H9 (cell line): ENCODE data around the gene HOXC13. TPM values are rescaled to one million over a fixed set of nuclear protein-coding genes. Genes with fewer than 3 reads are reported as not detected.

ENCODE experiments used
- DNase-seq: peaks from one replicate; pipeline ENCODE4 v3.0.0-alpha.2; 2017
- H2AFZ ChIP-seq: one replicate; pipeline ENCODE4 v1.6.1; 2013; ENCODE audit warnings: mild to moderate bottlenecking, low read length, control low read depth, moderate library complexity
- H2AK5ac ChIP-seq: 2 replicates; pipeline ENCODE4 v1.6.1; 2013; ENCODE audit warnings: low read length, control low read depth, mixed read lengths; ENCODE audit not compliant: insufficient read length
- H2BK120ac ChIP-seq: one replicate; pipeline ENCODE4 v1.6.1; 2013; ENCODE audit warnings: low read depth, mild to moderate bottlenecking, low read length, control low read depth, inconsistent platforms; ENCODE audit not compliant: poor library complexity, severe bottlenecking
- H2BK12ac ChIP-seq: 2 replicates; pipeline ENCODE4 v1.6.1; 2013; ENCODE audit warnings: low read length, control low read depth, mixed read lengths, low read depth; ENCODE audit not compliant: insufficient read length
- H2BK15ac ChIP-seq: 2 replicates; pipeline ENCODE4 v1.6.1; 2013; ENCODE audit warnings: low read depth, low read length, control low read depth
- H2BK20ac ChIP-seq: one replicate; pipeline ENCODE4 v1.6.1; 2013; ENCODE audit warnings: low read depth, mild to moderate bottlenecking, low read length, control low read depth, inconsistent platforms; ENCODE audit not compliant: poor library complexity, severe bottlenecking
- H2BK5ac ChIP-seq: 2 replicates; pipeline ENCODE4 v1.6.1; 2013; ENCODE audit warnings: low read length, control low read depth, mixed read lengths; ENCODE audit not compliant: insufficient read length
- H3K14ac ChIP-seq: 2 replicates; pipeline ENCODE4 v1.6.1; 2013; ENCODE audit warnings: low read length, control low read depth; ENCODE audit not compliant: insufficient read depth
- H3K18ac ChIP-seq: 2 replicates; pipeline ENCODE4 v1.6.1; 2013; ENCODE audit warnings: low read depth, mild to moderate bottlenecking, mixed read lengths, low read length, control low read depth; ENCODE audit not compliant: insufficient read length
- H3K23ac ChIP-seq: 2 replicates; pipeline ENCODE4 v1.6.1; 2013; ENCODE audit warnings: low read length, control low read depth, mixed read lengths, low read depth; ENCODE audit not compliant: insufficient read length
- H3K23me2 ChIP-seq: 2 replicates; pipeline ENCODE4 v1.6.1; 2013; ENCODE audit warnings: low read depth, mild to moderate bottlenecking, mixed read lengths, low read length, control low read depth; ENCODE audit not compliant: insufficient read length, poor library complexity, severe bottlenecking
- H3K27ac ChIP-seq: 2 replicates; pipeline ENCODE4 v1.5.1; 2013; ENCODE audit warnings: low read length, control low read depth, mixed read lengths, low read depth; ENCODE audit not compliant: insufficient read length
- H3K27me3 ChIP-seq: 2 replicates; pipeline ENCODE4 v1.6.1; 2013; ENCODE audit warnings: low read length, control low read depth, inconsistent platforms; ENCODE audit not compliant: insufficient read depth
- H3K4ac ChIP-seq: 2 replicates; pipeline ENCODE4 v1.6.1; 2013; ENCODE audit warnings: low read depth, mild to moderate bottlenecking, control low read depth, inconsistent platforms, low read length, moderate library complexity
- H3K4me1 ChIP-seq: 2 replicates; pipeline ENCODE4 v1.6.1; 2013; ENCODE audit warnings: low read length, control low read depth, inconsistent platforms; ENCODE audit not compliant: insufficient read depth
- H3K4me2 ChIP-seq: 2 replicates; pipeline ENCODE4 v1.6.1; 2013; ENCODE audit warnings: low read length, control low read depth, mixed read lengths; ENCODE audit not compliant: insufficient read length, insufficient read depth
- H3K56ac ChIP-seq: 2 replicates; pipeline ENCODE4 v1.6.1; 2013; ENCODE audit warnings: low read depth, mild to moderate bottlenecking, mixed read lengths, low read length, control low read depth; ENCODE audit not compliant: insufficient read length
- H3K79me1 ChIP-seq: 2 replicates; pipeline ENCODE4 v1.6.1; 2013; ENCODE audit warnings: low read depth, mild to moderate bottlenecking, moderate library complexity, low read length, control low read depth, inconsistent platforms; ENCODE audit not compliant: insufficient read depth, poor library complexity, severe bottlenecking
- H3K79me2 ChIP-seq: 2 replicates; pipeline ENCODE4 v1.6.1; 2013; ENCODE audit warnings: low read length, control low read depth, inconsistent platforms; ENCODE audit not compliant: insufficient read depth
- H3K9ac ChIP-seq: 2 replicates; pipeline ENCODE4 v1.6.1; 2013; ENCODE audit warnings: low read length, control low read depth, mixed read lengths; ENCODE audit not compliant: insufficient read length; ENCODE audit errors: extremely low read depth
- H3K9me3 ChIP-seq: one replicate; pipeline ENCODE4 v1.6.1; 2013; ENCODE audit warnings: low read depth, low read length, inconsistent platforms; ENCODE audit not compliant: control insufficient read depth
- H3T11ph ChIP-seq: one replicate; pipeline ENCODE4 v1.6.1; 2013; ENCODE audit warnings: mild to moderate bottlenecking, low read length, control low read depth, inconsistent platforms
- H4K20me1 ChIP-seq: one replicate; pipeline ENCODE4 v1.6.1; 2013; ENCODE audit not compliant: control insufficient read depth, insufficient read length, insufficient read depth
- H4K5ac ChIP-seq: 2 replicates; pipeline ENCODE4 v1.6.1; 2013; ENCODE audit warnings: low read depth, mild to moderate bottlenecking, mixed read lengths, low read length, control low read depth; ENCODE audit not compliant: insufficient read length
- H4K8ac ChIP-seq: replicated peaks from 2 replicates; pipeline ENCODE4 v1.6.1; 2013; ENCODE audit warnings: low read length, control low read depth, mixed read lengths, low read depth; ENCODE audit not compliant: insufficient read length
- H4K91ac ChIP-seq: 2 replicates; pipeline ENCODE4 v1.6.1; 2013; ENCODE audit warnings: low read depth, mild to moderate bottlenecking, moderate library complexity, mixed read lengths, low read length, control low read depth; ENCODE audit not compliant: insufficient read length
- H3K27ac Mint-ChIP-seq, 3 experiments: 2 replicates in 2 of 3; 3 replicates in 1 of 3; pipeline ENCODE4 v1.8.0; 2020 to 2021; ENCODE audit warnings: mixed read lengths in 3 of 3, mild to moderate bottlenecking in 1 of 3, moderate library complexity in 1 of 3
- H3K27me3 Mint-ChIP-seq: 2 replicates; pipeline ENCODE4 v1.8.0; 2021; ENCODE audit warnings: low read depth, mild to moderate bottlenecking, moderate library complexity, mixed read lengths
- H3K36me3 Mint-ChIP-seq, 3 experiments: 2 replicates in 2 of 3; 3 replicates in 1 of 3; pipeline ENCODE4 v1.8.0; 2020 to 2021; ENCODE audit warnings: low read depth in 3 of 3, mixed read lengths in 3 of 3; ENCODE audit not compliant: insufficient read depth in 1 of 3
- H3K4me1 Mint-ChIP-seq, 2 experiments: 2 replicates each; pipeline ENCODE4 v1.8.0; 2020; ENCODE audit warnings: mixed read lengths in 2 of 2
- H3K4me3 Mint-ChIP-seq, 2 experiments: 2 replicates in 1 of 2; 3 replicates in 1 of 2; pipeline ENCODE4 v1.8.0; 2020 to 2021; ENCODE audit warnings: mild to moderate bottlenecking in 2 of 2, mixed read lengths in 2 of 2, moderate library complexity in 1 of 2
- H3K9me3 Mint-ChIP-seq, 2 experiments: 2 replicates in 1 of 2; 3 replicates in 1 of 2; pipeline ENCODE4 v1.8.0; 2020; ENCODE audit warnings: mild to moderate bottlenecking in 2 of 2, mixed read lengths in 2 of 2, moderate library complexity in 1 of 2
- CTCF ChIP-seq: fragments of 200-600 bp; sonication (generic); conservative IDR thresholded peaks from 3 replicates; pipeline ENCODE4 v1.8.0; 2021; ENCODE audit warnings: antibody characterized with exemption, mild to moderate bottlenecking
- WGBS: extraction: QIAGEN DNeasy Blood & Tissue Kit; methylation state at CpG from one replicate; pipeline ENCODE4 v1.1.7; 2013; ENCODE audit warnings: missing lambda C conversion rate, low lambda C conversion rate, mixed read lengths; ENCODE audit not compliant: insufficient read length; ENCODE audit errors: extremely low coverage; 5-methylcytosine and 5-hydroxymethylcytosine counted together
- total RNA-seq: library from RNA; stranded (reverse); gene quantifications from 2 replicates; pipeline ENCODE4 v1.2.1, GENCODE V29; 2021

Gene HOXC13
- total RNA-seq, 1 experiment from 2014 or later = not detected

DNA sequence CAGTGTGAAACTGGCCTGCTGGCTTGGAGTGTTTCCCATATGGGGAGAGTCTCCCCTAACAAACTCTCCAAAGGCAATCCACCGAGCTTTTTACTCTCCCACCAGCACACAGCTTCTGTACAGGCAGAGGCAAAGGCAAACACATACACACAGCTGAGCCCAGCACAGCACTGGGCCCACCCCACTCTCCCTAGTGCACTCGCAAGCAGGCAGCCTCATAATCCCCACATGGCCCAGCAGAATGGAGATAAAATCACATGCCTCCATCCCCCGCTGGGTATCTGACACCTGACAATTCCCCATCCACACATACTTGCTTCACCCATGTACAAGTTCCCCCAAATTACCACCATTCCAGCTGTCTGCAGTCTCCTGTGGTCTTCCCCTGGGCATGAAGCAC is 19.5 kb downstream of the HOXC13 start:
- Histone ChIP-seq H3K4me2 (no peak overlapping the region), H3K9ac (no peak overlapping the region), H2BK20ac (no peak overlapping the region), H3K4ac (no peak overlapping the region), H4K5ac (no peak overlapping the region), H2BK15ac (no peak overlapping the region), H2AFZ (no peak overlapping the region), H4K91ac (no peak overlapping the region), H3K79me1 (no peaks in the 10 kb centered on the region), H2BK120ac (no peak overlapping the region), H3K18ac (no peak overlapping the region), H2BK12ac (no peak overlapping the region), H4K8ac (no peak overlapping the region), H3K4me1 (no peaks in the 10 kb centered on the region), H3K27me3 (peaks cover 99% of the 10 kb centered on the region), H3K79me2 (no peaks in the 10 kb centered on the region), H3K14ac (no peak overlapping the region), H3K9me3 (no peaks in the 10 kb centered on the region), H3K23me2 (no peaks in the 10 kb centered on the region), H3K27ac (no peak overlapping the region), H3T11ph (no peak overlapping the region), H2BK5ac (no peak overlapping the region), H4K20me1 (no peaks in the 10 kb centered on the region), H2AK5ac (no peak overlapping the region), H3K56ac (no peak overlapping the region), H3K23ac (no peak overlapping the region)
- no peak for TF ChIP-seq CTCF
- H3K9me3 Mint-ChIP-seq = peaks cover 0 to 7% of the 10 kb centered on the region in 2 experiments; a peak in 2 of 5 replicates
- H3K27me3 Mint-ChIP-seq = peaks cover 99% of the 10 kb centered on the region
- DNase-seq = no peak
- peaks cover 3 to 9% of the 10 kb centered on the region in 2 experiments; a peak in 3 of 4 replicates for H3K4me1 Mint-ChIP-seq
- WGBS = no CpG with 5 or more reads among the region's 3 CpGs
- H3K36me3 Mint-ChIP-seq = no peaks in the 10 kb centered on the region; a peak in 2 of 7 replicates
- H3K27ac Mint-ChIP-seq = peak overlapping the region in 1 of 3 experiments; percentile 89; a peak in 1 of 7 replicates
- no peak overlapping the region; a peak in 1 of 5 replicates for H3K4me3 Mint-ChIP-seq
